GM06990 (cell line): ENCODE measurements around the gene PAK5.

Experiments
- DNase-seq: peaks from one replicate; pipeline ENCODE4 v3.0.0-alpha.2; 2011; ENCODE audit not compliant: insufficient read length; ENCODE audit errors: extremely low read depth
- H3K27me3 ChIP-seq: replicated peaks from 2 replicates; pipeline ENCODE4 v1.6.0; 2011; ENCODE audit warnings: low read length; ENCODE audit not compliant: control insufficient read depth, insufficient read depth
- H3K36me3 ChIP-seq: 2 replicates; pipeline ENCODE4 v1.5.1; 2011; ENCODE audit warnings: low read length; ENCODE audit not compliant: control insufficient read depth, insufficient read depth
- H3K4me3 ChIP-seq: replicated peaks from 2 replicates; pipeline ENCODE4 v1.5.1; 2011; ENCODE audit warnings: low read depth, mild to moderate bottlenecking, control low read depth, low read length
- TF ChIP-seq, protein P1 (sequence below): IDR thresholded peaks from 2 replicates; pipeline ENCODE4 v1.5.1; 2011; ENCODE audit warnings: low read length, control low read depth, mild to moderate bottlenecking, inconsistent platforms; ENCODE audit not compliant: insufficient read depth, poor library complexity, severe bottlenecking

The PAK5 gene

DNA sequence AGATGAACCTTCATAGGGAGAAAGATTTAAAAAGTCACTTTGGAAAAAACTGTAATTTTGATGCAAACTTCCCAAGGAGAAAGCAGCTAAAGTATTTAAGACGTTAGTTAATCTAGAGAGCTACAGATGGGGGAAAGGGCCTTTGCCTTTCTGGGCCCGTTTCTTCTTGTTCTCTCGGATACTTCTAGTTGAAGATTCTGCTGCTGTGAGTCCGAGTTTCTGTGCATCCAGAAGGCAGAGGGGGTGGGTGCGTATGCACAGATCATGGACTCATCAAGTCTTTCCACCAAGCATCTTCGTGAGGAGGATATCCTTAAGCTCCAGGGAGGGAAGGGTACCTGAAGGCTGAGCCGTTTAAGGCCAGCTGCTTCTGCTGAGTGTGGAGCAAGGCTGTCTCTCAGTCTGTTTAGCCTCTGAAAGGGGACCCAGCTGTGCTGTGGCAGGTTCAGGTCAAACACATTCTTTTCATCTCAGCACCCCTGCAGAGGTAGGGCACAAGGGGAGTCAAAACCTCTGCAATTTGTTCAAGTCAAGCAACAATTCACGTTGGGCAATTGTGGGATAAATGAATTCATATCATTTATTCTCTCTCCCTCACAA, 320.2 kb downstream of the PAK5 start:
- no peaks in the 10 kb centered on the region for H3K36me3 ChIP-seq
- DNase-seq, result no peak
- no peak overlapping the region for H3K4me3 ChIP-seq
- TF ChIP-seq, protein P1, sequence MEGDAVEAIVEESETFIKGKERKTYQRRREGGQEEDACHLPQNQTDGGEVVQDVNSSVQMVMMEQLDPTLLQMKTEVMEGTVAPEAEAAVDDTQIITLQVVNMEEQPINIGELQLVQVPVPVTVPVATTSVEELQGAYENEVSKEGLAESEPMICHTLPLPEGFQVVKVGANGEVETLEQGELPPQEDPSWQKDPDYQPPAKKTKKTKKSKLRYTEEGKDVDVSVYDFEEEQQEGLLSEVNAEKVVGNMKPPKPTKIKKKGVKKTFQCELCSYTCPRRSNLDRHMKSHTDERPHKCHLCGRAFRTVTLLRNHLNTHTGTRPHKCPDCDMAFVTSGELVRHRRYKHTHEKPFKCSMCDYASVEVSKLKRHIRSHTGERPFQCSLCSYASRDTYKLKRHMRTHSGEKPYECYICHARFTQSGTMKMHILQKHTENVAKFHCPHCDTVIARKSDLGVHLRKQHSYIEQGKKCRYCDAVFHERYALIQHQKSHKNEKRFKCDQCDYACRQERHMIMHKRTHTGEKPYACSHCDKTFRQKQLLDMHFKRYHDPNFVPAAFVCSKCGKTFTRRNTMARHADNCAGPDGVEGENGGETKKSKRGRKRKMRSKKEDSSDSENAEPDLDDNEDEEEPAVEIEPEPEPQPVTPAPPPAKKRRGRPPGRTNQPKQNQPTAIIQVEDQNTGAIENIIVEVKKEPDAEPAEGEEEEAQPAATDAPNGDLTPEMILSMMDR, result no peak
- no peaks in the 10 kb centered on the region for H3K27me3 ChIP-seq

DNA sequence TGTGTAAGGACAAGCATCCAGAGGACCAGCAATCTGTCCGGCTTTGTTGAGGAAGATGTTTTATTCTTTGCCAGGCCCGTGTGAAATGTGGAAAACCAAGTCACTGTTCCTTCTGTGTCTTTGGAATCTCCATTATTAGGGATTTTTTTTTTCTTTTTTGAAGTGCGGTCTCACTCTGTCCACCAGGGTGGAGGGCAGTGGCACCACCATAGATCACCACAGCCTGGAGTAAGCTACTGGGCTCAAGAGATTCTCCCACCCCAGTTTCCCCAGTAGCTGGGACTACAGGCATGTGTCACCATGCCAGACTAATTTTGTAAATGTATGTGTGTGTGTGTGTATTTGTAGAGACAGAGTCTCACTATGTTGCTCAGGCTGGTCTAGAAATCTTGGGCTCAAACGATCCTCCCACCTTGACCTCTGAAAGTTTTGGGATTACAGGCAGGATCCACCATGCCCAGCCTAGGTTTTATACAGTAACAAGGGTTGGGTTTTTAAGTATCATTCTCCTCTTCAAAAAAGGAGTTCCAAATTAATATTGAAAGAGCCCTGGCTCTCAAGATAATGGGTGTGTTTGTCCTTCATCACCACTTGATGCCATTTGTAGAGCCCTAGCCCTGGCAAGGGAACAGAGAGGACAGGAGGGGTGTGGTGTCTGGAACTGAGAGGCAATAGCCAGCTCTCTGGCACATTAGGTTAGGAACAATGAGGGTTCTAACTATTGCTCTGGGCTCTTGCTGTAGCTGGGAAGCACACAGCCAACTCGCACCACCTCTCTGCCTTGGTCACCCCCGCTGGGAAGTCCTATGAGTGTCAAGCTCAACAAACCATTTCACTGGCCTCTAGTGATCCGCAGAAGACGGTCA, 321.3 kb downstream of the PAK5 start:
- Histone ChIP-seq H3K27me3 (no peaks in the 10 kb centered on the region), H3K36me3 (no peaks in the 10 kb centered on the region), H3K4me3 (peak overlapping the region; percentile 11; the same call in 1 of the 2 replicates)
- TF ChIP-seq, protein P1, result no peak
- DNase-seq, result no peak

DNA sequence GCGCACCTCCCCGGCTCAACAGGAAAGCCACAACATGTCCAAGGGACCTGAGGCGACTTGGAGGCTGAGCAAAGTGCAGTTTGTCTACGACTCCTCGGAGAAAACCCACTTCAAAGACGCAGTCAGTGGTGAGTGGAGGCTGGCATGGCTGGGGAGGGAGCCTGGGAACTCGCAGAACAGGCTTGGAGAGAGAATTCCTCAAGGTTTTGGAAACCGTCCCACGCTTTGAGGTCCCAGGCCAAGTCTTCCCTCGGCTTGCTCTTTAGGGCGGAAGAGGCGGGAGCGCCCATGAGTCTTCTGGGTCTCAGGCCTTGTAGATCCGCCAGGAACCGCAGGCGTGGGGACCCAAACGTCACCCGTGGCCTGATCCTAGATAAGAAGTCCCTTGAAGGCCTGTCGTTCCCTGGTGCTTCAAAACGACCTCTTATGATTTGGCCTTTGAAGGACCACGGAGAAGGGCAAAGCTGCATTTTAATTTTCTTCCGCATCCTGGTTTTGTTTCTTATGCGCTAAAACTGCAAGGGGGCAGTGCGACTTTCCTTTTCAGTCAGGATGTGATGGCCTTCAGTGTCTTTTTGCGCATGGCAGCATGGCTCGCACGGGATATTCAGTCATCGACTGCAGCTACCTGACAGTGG, 322.5 kb downstream of the PAK5 start:
- TF ChIP-seq, protein P1, result no peak
- no peaks in the 10 kb centered on the region for H3K36me3 ChIP-seq
- DNase-seq, result peak; percentile 13
- peak overlapping the region; percentile 58 for H3K4me3 ChIP-seq
- no peaks in the 10 kb centered on the region for H3K27me3 ChIP-seq

DNA sequence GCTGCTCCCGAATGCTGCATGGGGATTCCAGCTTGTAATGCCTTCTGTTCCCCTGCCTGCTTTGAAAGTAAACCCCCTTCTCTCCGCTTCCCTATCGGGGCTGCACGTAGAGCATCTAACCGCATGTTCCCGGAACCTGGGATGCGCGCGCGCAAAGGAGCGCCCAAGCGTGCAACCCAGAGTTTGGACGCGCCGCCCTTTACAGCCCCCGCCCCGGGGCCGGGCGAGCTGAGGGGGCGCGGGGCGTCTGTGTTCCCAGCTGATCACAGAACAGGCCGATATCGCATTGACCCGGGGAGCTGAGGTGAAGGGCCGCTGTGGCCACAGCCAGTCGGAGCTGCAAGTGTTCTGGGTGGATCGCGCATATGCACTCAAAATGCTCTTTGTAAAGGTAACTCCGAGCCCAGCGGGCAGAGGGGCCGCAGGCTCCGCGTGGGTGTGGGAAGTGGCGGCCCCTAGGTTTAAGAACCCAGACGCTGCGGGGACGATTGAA, 323.1 kb downstream of the PAK5 start:
- no peaks in the 10 kb centered on the region for H3K27me3 ChIP-seq
- H3K4me3 ChIP-seq, result peak overlapping the region; percentile 58
- TF ChIP-seq, protein P1, result no peak
- DNase-seq, result no peak
- no peaks in the 10 kb centered on the region for H3K36me3 ChIP-seq

DNA sequence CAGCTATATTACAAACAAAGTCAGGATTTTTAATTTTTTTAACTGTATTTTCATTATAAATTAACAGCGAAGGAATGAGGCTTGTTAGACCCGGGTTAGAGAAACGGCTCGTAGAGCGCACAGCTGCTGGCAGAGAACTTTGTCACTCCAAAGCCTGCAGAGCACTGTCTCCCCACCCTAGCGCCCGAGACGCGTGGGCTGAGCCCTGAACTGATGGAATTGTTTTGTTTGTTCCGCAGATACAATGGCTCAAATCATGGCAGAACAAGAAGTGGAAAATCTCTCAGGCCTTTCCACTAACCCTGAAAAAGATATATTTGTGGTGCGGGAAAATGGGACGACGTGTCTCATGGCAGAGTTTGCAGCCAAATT, 323.7 kb downstream of the PAK5 start:
- H3K4me3 ChIP-seq, result peak overlapping the region; percentile 58
- no peaks in the 10 kb centered on the region for H3K27me3 ChIP-seq
- DNase-seq, result no peak
- H3K36me3 ChIP-seq, result no peaks in the 10 kb centered on the region
- TF ChIP-seq, protein P1, result no peak
